Activated gamma-delta T cell (primary cell): ENCODE data around the gene SPTBN2.

Source experiments
- DNase-seq: peaks from one replicate; lab custom pipeline; 2025; lab: John Stamatoyannopoulos, UW
- total RNA-seq, 2 donors: gene quantifications; one replicate each; lab custom pipeline; 2026; lab: John Stamatoyannopoulos, UW

SPTBN2 gene
- total RNA-seq: 0.77 to 3.2 reads per million in 2 donors

- DNase-seq: no peak
Observed at GRCh38 chr11:66728693-66729385, at the start of gene SPTBN2. Gene SPTBN2 (minus strand): TSS chr11:66729216. CDS start chr11:66721240, 7,976 bp downstream.

- no peak for DNase-seq
Observed at GRCh38 chr11:66768818-66769217, 39.8 kb upstream of the SPTBN2 start.

GRCh38 chr11:66768088-66768521 lies 39.1 kb upstream of the SPTBN2 start:
- no peak for DNase-seq

- no peak for DNase-seq
Observed at GRCh38 chr11:66767666-66768065, 38.6 kb upstream of the SPTBN2 start.

- DNase-seq: no peak
Observed at GRCh38 chr11:66766681-66767080, 37.7 kb upstream of the SPTBN2 start.

- DNase-seq: no peak
Observed at GRCh38 chr11:66762088-66762487, 33.1 kb upstream of the SPTBN2 start.

GRCh38 chr11:66752148-66752547 lies 23.1 kb upstream of the SPTBN2 start:
- DNase-seq: no peak

GRCh38 chr11:66749091-66749490 lies 20.1 kb upstream of the SPTBN2 start:
- no peak for DNase-seq

GRCh38 chr11:66747480-66747879 lies 18.5 kb upstream of the SPTBN2 start:
- DNase-seq: no peak

GRCh38 chr11:66745356-66746235 lies 16.6 kb upstream of the SPTBN2 start:
- DNase-seq: no peak

GRCh38 chr11:66744485-66745355 lies 15.7 kb upstream of the SPTBN2 start:
- DNase-seq: peak; percentile 91

GRCh38 chr11:66743271-66743968 lies 14.4 kb upstream of the SPTBN2 start:
- no peak for DNase-seq

GRCh38 chr11:66741153-66741552 lies 12.1 kb upstream of the SPTBN2 start:
- DNase-seq: no peak

- no peak for DNase-seq
Observed at GRCh38 chr11:66739983-66740382, 11.0 kb upstream of the SPTBN2 start.

- DNase-seq: no peak
Observed at GRCh38 chr11:66734215-66734614, 5.2 kb upstream of the SPTBN2 start.

GRCh38 chr11:66729447-66729846 lies 431 bp upstream of the SPTBN2 start:
- DNase-seq: no peak

GRCh38 chr11:66728038-66728692 lies 851 bp downstream of the SPTBN2 start:
- no peak for DNase-seq

GRCh38 chr11:66727282-66728037 lies 1.6 kb downstream of the SPTBN2 start:
- DNase-seq: no peak

- no peak for DNase-seq
Observed at GRCh38 chr11:66725647-66726046, 3.4 kb downstream of the SPTBN2 start.

- DNase-seq: no peak
Observed at GRCh38 chr11:66725114-66725513, 3.9 kb downstream of the SPTBN2 start.
